ENCODE results near the gene KLF9. TPM values are rescaled to one million over a fixed set of nuclear protein-coding genes. Genes with fewer than 3 reads are reported as not detected.
"Not testable (repeated sequence)": the region's sequence is repeated elsewhere in the genome, so short reads cannot be mapped to it uniquely, and the experiment has no call there.

Gene KLF9
- polyA plus RNA-seq, 3 donors: 7.0 to 9.2 (median 8.9) TPM

- no peak for DNase-seq (ENCODE audit: low read depth in 3 of 3, low spot score in 2 of 3)
Observed at GRCh38 chr9:70405808-70406433, 8.5 kb downstream of the KLF9 start.

DNA sequence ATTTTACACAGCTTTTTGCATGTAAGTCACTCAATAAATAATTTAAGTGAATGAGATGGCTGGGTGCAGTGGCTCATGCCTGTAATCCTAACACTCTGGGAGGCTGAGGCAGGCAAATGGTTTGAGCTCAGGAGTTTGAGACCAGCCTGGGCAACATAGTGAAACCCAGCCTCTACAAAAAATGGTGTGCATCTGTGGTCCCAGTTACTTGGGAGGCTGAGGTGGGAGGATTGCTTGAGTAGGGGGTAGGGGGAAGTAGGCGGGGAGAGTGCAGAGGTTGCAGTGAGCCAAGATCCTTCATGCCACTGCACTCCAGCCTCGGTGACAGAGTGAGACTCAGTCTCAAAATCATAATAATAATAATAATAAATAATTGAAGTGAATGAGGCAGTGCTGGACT is 10.2 kb downstream of the KLF9 start:
- no peak for DNase-seq (ENCODE audit: low read depth in 3 of 3, low spot score in 2 of 3)

DNA sequence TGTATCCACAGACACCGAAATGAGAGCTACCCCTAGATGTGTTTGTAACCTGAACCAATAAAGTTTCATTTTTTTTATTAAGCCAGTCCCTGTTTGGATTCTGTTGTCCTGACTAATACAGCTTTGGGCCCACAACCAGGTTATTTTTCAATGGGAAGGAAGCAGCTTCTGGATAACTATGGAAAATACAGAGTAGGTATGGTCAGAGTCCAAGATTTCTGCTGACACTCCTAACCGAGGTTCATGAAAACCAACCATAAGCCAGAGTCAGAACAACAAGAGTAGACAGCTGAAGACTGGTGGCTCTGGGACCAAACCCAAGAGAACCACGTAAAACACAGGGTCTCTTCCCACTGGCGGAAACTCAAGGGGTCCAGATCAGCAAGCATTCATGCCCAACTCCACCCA is 10.8 kb downstream of the KLF9 start:
- DNase-seq (ENCODE audit: low read depth in 3 of 3, low spot score in 2 of 3): no peak

DNA sequence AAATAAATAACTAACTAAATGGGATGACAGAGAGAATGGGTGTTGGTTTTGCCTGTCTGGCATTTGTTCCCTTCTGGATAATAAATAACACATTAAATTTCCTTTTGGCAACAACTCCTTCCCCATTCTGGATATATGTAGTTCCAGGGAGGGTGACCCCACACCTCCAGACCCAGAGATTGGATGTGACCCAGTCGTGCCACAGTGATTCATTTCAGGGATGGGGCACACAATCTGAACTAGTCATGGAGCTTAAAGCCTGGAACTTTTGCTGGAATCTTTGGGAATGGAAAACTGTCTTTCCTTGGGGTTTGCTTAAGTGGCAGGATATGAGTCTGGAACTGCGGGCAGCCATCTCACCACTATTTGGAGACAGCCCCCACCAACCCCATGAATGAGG is 11.3 kb downstream of the KLF9 start:
- no peak for DNase-seq (ENCODE audit: low read depth in 3 of 3, low spot score in 2 of 3)

GRCh38 chr9:70402213-70402612 is 12.2 kb downstream of the KLF9 start:
- no peak for DNase-seq (ENCODE audit: low read depth in 3 of 3, low spot score in 2 of 3)

GRCh38 chr9:70401241-70401640 is 13.2 kb downstream of the KLF9 start:
- not testable (repeated sequence) for DNase-seq (ENCODE audit: low read depth in 3 of 3, low spot score in 2 of 3)

- no peak for DNase-seq (ENCODE audit: low read depth in 3 of 3, low spot score in 2 of 3)
Observed at GRCh38 chr9:70400107-70400892, 14.2 kb downstream of the KLF9 start.

- DNase-seq (ENCODE audit: low read depth in 3 of 3, low spot score in 2 of 3): no peak
Observed at GRCh38 chr9:70399141-70399540, 15.3 kb downstream of the KLF9 start.

DNA sequence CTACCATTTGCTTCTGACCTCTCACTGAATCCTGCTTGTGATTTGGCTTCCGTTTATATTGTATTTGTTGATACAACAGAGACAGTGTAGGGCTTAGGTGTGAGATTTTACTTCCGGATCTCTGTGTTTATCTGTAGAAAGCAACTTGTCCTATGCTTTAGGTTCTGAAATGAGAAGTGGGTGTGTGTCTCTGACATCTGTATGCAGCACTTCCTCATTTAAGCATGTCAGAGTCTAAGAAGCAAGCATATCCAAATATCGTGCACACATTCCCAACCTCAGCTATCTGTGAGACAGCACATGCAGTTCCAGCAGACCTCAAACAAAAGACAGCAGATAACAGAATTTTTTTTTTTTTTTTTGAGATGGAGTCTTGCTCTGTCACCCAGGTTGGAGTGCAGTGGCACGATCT is 16.3 kb downstream of the KLF9 start:
- no peak for DNase-seq (ENCODE audit: low read depth in 3 of 3, low spot score in 2 of 3)

DNA sequence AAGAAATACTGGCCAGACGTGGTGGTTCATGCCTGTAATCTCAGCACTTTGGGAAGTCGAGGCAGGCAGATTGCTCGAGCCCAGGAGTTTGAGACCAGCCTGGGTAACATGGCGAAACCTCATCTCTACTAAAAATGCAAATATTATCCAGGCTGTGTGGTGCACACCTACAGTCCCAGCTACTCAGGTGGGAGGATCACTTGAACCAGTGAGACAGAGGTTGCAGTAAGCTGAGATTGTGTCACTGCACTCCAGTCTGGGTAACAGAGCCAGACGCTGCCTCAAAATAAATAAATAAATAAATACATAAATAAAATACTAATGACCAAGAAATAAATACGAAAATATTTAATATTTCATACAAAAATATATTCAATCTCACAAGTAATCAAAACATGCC is 18.8 kb downstream of the KLF9 start:
- DNase-seq (ENCODE audit: low read depth in 3 of 3, low spot score in 2 of 3): no peak

GRCh38 chr9:70392850-70393249 is 21.6 kb downstream of the KLF9 start:
- no peak for DNase-seq (ENCODE audit: low read depth in 3 of 3, low spot score in 2 of 3)

GRCh38 chr9:70392189-70392588 is 22.3 kb downstream of the KLF9 start:
- no peak for DNase-seq (ENCODE audit: low read depth in 3 of 3, low spot score in 2 of 3)

GRCh38 chr9:70390933-70391341 is 23.5 kb downstream of the KLF9 start:
- no peak for DNase-seq (ENCODE audit: low read depth in 3 of 3, low spot score in 2 of 3)

- DNase-seq (ENCODE audit: low read depth in 3 of 3, low spot score in 2 of 3): no peak
Observed at GRCh38 chr9:70389621-70390266, 24.7 kb downstream of the KLF9 start.

DNA sequence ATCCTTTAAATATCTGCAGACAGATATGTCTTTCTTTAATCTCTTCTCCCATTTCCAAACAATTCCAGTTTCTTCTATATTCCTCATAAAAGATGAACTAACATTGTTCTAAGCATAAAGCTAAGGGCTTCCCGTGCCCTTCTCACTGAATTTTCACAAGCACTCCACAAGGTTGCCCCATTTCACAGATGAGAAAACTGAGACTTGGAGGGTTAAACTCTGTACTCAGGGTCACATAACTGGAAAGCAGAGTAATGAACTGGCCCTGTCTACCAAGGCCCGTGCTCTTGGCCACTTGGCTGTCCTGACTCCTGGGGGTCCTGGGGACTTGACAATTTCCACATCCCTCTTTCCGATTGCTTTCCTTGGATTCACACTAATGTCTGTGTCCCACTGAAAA is 25.3 kb downstream of the KLF9 start:
- DNase-seq (ENCODE audit: low read depth in 3 of 3, low spot score in 2 of 3): no peak

GRCh38 chr9:70387663-70388062 is 26.8 kb downstream of the KLF9 start:
- no peak for DNase-seq (ENCODE audit: low read depth in 3 of 3, low spot score in 2 of 3)

DNA sequence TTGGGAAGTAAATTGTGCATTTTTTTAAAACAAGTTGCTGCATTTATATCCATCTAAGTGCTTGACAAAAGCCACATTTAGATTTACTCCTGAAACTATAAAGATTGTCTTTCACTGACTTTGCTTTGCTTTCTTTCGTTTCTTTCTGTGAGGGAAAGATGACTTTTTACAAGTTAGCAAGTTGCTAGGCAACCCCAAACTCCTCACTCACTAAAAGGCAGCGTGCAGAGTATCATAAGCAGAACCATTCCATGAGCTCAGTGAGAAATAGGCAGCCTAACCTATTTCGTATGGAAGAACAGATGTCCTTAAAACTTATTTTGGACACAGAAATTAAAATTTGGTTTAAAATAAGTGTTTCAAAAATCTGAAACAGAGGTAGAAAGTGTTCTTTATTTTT is 29.0 kb downstream of the KLF9 start:
- DNase-seq (ENCODE audit: low read depth in 3 of 3, low spot score in 2 of 3): no peak

- no peak for DNase-seq (ENCODE audit: low read depth in 3 of 3, low spot score in 2 of 3)
Observed at GRCh38 chr9:70382709-70383605, 31.5 kb downstream of the KLF9 start.

- no peak for DNase-seq (ENCODE audit: low read depth in 3 of 3, low spot score in 2 of 3)
Observed at GRCh38 chr9:70382046-70382708, 32.3 kb downstream of the KLF9 start.

GRCh38 chr9:70374962-70375618 is 39.4 kb downstream of the KLF9 start:
- no peak for DNase-seq (ENCODE audit: low read depth in 3 of 3, low spot score in 2 of 3)
